HepG2 (cell line): ENCODE data around the gene FNDC4. TPM values are rescaled to one million over a fixed set of nuclear protein-coding genes. Genes with fewer than 3 reads are reported as not detected.

Experiments used
- ATAC-seq: fragments of 200-7000 bp; cut with Tn5 transposase; 3 replicates; pipeline ENCODE4 v1.9.1; 2020; ENCODE audit warnings: mild to moderate bottlenecking, moderate library complexity
- BruUV-seq: library from RNA; stranded (reverse); fragments of 400-500 nt; replicated peaks from 2 replicates; lab custom pipeline; 2021; lab: Mats Ljungman, UMichigan
- CTCF ChIA-PET: fragments of 300-600 bp; formaldehyde crosslinking; extraction: SDS; loops from one replicate; lab custom pipeline; 2021; ENCODE audit warnings: low total read pairs, inconsistent platforms, low intra/inter-chr PET ratio; lab: Yijun Ruan, JAX
- POLR2A ChIA-PET: fragments of 350-600 bp; sonication (Branson Sonifier 250); formaldehyde crosslinking; loops from one replicate; lab custom pipeline; 2020; ENCODE audit warnings: antibody characterized with exemption, inconsistent platforms; lab: Yijun Ruan, JAX
- DNase-seq: peaks from one replicate; pipeline ENCODE4 v3.0.0-alpha.2; 2015; ENCODE audit warnings: low spot score
- FAIRE-seq: peaks from 3 replicates; lab custom pipeline; 2011; peaks lifted over from hg19 to GRCh38; lab: Jason Lieb, UNC
- H2AFZ ChIP-seq: one replicate; pipeline ENCODE4 v1.6.1; 2011; ENCODE audit warnings: low read length, inconsistent platforms
- H3K27ac ChIP-seq: fragments of 300-600 bp; 3 replicates; pipeline ENCODE4 v1.8.0; 2011; ENCODE audit warnings: mixed run types, mild to moderate bottlenecking, mixed read lengths, low read length, inconsistent platforms; ENCODE audit not compliant: insufficient read depth; ENCODE audit errors: extremely low read length
- H3K27me3 ChIP-seq, 2 experiments: fragments of 200-600 bp in 1 of 2; 2 replicates in 1 of 2; 3 replicates in 1 of 2; pipeline versions ENCODE4 v1.6.0 to v1.8.0; 2011; ENCODE audit warnings: low read length in 2 of 2, mild to moderate bottlenecking in 2 of 2, moderate library complexity in 2 of 2, inconsistent platforms in 1 of 2; ENCODE audit not compliant: insufficient read depth in 2 of 2, control insufficient read depth in 1 of 2
- H3K36me3 ChIP-seq, 2 experiments: fragments of 200-600 bp in 1 of 2; replicated peaks in 1 of 2; 2 replicates in 1 of 2; 3 replicates in 1 of 2; pipeline versions ENCODE4 v1.5.1 to v1.8.0; 2011; ENCODE audit warnings: low read length in 2 of 2, inconsistent platforms in 1 of 2; ENCODE audit not compliant: insufficient read depth in 2 of 2, control insufficient read depth in 1 of 2
- H3K4me1 ChIP-seq: 2 replicates; pipeline ENCODE4 v1.5.1; 2012; ENCODE audit warnings: low read length, inconsistent platforms; ENCODE audit not compliant: insufficient read depth
- H3K4me2 ChIP-seq: 2 replicates; pipeline ENCODE4 v1.6.0; 2011; ENCODE audit warnings: low read depth, low read length, inconsistent platforms
- H3K4me3 ChIP-seq, 3 experiments: fragments of 200-600 bp in 1 of 3; sonication (generic), shearing (Covaris generic) in 1 of 3; replicated peaks in 1 of 3; 2 replicates each; pipeline ENCODE4 v1.5.1; 2011 to 2016; ENCODE audit warnings: low read length in 3 of 3, inconsistent platforms in 2 of 3, low read depth in 2 of 3, mild to moderate bottlenecking in 2 of 3, control low read depth in 1 of 3, mixed read lengths in 1 of 3; ENCODE audit not compliant: insufficient read depth in 1 of 3
- H3K79me2 ChIP-seq: one replicate; pipeline ENCODE4 v1.6.1; 2011; ENCODE audit warnings: low read length, inconsistent platforms; ENCODE audit not compliant: insufficient read depth
- H3K9ac ChIP-seq: 2 replicates; pipeline ENCODE4 v1.6.0; 2011; ENCODE audit warnings: mild to moderate bottlenecking, low read depth, low read length, inconsistent platforms; ENCODE audit not compliant: insufficient read depth
- H3K9me3 ChIP-seq: 2 replicates; pipeline ENCODE4 v1.5.1; 2012; ENCODE audit warnings: mild to moderate bottlenecking, low read length
- H4K20me1 ChIP-seq: 2 replicates; pipeline ENCODE4 v1.6.0; 2011; ENCODE audit warnings: inconsistent platforms, mild to moderate bottlenecking, low read length, moderate library complexity; ENCODE audit not compliant: insufficient read depth
- CEBPB ChIP-seq: IDR thresholded peaks from 2 replicates; pipeline ENCODE4 v1.6.1; 2011; ENCODE audit warnings: low read depth, low read length, improper control_type of control experiment, borderline replicate concordance
- MED13 ChIP-seq: sonication (generic); formaldehyde crosslinking; IDR thresholded peaks from 2 replicates; pipeline ENCODE4 v1.5.0; 2020; ENCODE audit warnings: missing genetic modification reagents
- MIER2 ChIP-seq: IDR thresholded peaks from 2 replicates; pipeline ENCODE4 v1.6.1; 2016; ENCODE audit warnings: missing biosample characterization, missing genetic modification reagents
- NFE2 ChIP-seq: sonication (generic); formaldehyde crosslinking; IDR thresholded peaks from 2 replicates; pipeline ENCODE4 v1.4.0; 2020; ENCODE audit warnings: missing genetic modification reagents
- RORA ChIP-seq: sonication (generic); formaldehyde crosslinking; IDR thresholded peaks from 2 replicates; pipeline ENCODE4 v1.5.0; 2020; ENCODE audit warnings: mild to moderate bottlenecking, missing genetic modification reagents, moderate library complexity
- ZNF431 ChIP-seq: sonication (generic); formaldehyde crosslinking; IDR thresholded peaks from 2 replicates; pipeline ENCODE4 v1.9.0; 2022; ENCODE audit warnings: missing genetic modification reagents, low read depth, mild to moderate bottlenecking, borderline replicate concordance
- ZNF605 ChIP-seq: sonication (generic); formaldehyde crosslinking; IDR thresholded peaks from 2 replicates; pipeline ENCODE4 v1.8.0; 2022; ENCODE audit warnings: mild to moderate bottlenecking, missing genetic modification reagents
- WGBS: methylation state at CpG from one replicate; pipeline ENCODE4 v1.1.6; 2017; ENCODE audit warnings: low lambda C conversion rate; 5-methylcytosine and 5-hydroxymethylcytosine counted together
- in situ Hi-C: cut with HindIII; loops from 2 replicates; pipeline ENCODE4 v1.10.0; 2017; ENCODE audit warnings: low pct_unique_long_range_greater_than_20kb; ENCODE audit not compliant: extremely low pct_ligation_motif_present
- intact Hi-C: fragments of 100-400 bp; cut with micrococcal nuclease; formaldehyde crosslinking; loops from one replicate; pipeline ENCODE4 v1.10.0; 2022; ENCODE audit not compliant: unreplicated experiment
- polyA plus RNA-seq, 8 experiments: library from polyadenylated mRNA; depleted of rRNA in 3 of 8; stranded (reverse) in 7 of 8; unstranded in 1 of 8; fragments of >200 nt; fragmentation: Illumina TruSeq in 4 of 8; extraction: Trizol in 4 of 8; gene quantifications; 2 replicates each; pipeline versions ENCODE4 v1.2.1 to v1.2.3, GENCODE V29; 2011 to 2016; ENCODE audit warnings: low read depth in 4 of 8, missing spikeins in 1 of 8, mixed read lengths in 1 of 8; ENCODE audit not compliant: insufficient read depth in 1 of 8
- total RNA-seq, 5 experiments: library from RNA; depleted of rRNA; stranded (reverse); fragments of >200 nt; fragmentation: Illumina TruSeq; extraction: Trizol; gene quantifications; 2 replicates each; pipeline ENCODE4 v1.2.3, GENCODE V29; 2016; ENCODE audit warnings: low read depth in 1 of 5
- TF ChIP-seq, protein P1 (sequence below): IDR thresholded peaks from 2 replicates; pipeline ENCODE4 v1.4.0; 2020; ENCODE audit warnings: mild to moderate bottlenecking, missing genetic modification reagents

FNDC4 gene
- total and polyA plus RNA-seq, 2 of the 13 experiments (the other 11 are each of a cell fraction or from before 2014, with no cell fraction given) = 9.0 to 17.4 TPM

DNA sequence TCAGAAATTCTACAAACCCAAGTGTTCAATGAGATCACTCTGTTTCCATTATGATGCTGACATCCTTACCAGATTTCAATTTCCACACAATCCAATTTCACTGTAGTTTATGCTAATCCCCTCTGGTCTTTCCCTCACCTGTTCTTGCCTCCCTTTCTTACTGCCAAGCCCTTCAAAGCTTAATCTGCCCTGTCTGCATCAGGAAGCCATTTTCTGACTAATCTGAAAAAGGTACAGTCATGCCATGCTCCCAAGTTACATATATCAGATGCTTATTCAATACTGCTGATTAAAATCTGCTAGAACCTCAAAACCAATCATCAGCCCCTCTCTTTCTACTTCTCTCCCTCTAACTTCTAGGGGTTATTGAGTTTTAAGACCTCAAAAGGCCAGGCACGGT, 43.9 kb downstream of the FNDC4 start (continued):
- TF ChIP-seq, protein P1, sequence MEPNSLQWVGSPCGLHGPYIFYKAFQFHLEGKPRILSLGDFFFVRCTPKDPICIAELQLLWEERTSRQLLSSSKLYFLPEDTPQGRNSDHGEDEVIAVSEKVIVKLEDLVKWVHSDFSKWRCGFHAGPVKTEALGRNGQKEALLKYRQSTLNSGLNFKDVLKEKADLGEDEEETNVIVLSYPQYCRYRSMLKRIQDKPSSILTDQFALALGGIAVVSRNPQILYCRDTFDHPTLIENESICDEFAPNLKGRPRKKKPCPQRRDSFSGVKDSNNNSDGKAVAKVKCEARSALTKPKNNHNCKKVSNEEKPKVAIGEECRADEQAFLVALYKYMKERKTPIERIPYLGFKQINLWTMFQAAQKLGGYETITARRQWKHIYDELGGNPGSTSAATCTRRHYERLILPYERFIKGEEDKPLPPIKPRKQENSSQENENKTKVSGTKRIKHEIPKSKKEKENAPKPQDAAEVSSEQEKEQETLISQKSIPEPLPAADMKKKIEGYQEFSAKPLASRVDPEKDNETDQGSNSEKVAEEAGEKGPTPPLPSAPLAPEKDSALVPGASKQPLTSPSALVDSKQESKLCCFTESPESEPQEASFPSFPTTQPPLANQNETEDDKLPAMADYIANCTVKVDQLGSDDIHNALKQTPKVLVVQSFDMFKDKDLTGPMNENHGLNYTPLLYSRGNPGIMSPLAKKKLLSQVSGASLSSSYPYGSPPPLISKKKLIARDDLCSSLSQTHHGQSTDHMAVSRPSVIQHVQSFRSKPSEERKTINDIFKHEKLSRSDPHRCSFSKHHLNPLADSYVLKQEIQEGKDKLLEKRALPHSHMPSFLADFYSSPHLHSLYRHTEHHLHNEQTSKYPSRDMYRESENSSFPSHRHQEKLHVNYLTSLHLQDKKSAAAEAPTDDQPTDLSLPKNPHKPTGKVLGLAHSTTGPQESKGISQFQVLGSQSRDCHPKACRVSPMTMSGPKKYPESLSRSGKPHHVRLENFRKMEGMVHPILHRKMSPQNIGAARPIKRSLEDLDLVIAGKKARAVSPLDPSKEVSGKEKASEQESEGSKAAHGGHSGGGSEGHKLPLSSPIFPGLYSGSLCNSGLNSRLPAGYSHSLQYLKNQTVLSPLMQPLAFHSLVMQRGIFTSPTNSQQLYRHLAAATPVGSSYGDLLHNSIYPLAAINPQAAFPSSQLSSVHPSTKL (CRISPR knock-in tag) = no peak
- no peak for TF ChIP-seq CEBPB

DNA sequence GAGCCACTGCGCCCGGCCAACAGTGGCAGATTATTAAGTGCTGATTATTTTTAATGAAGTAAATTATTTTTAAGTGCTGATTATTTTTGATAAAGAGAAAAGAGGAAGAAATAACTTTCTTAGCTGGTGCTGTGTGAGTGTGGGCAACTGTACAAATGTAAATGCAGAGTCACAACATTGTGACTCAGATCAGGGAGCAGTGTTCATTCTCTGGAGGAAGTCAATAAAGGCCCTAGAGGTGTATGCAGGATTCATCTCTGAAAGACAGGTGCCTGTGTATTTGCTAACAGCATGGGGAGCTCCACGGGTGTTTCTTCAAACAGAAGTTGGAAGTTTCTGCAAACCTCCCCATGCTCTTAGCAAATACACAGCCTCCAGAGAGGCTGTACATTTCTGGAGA, 46.6 kb downstream of the FNDC4 start:
- no peak for TF ChIP-seq NFE2 (CRISPR knock-in tag)
- TF ChIP-seq MIER2 (CRISPR knock-in tag) = no peak
- no peak for TF ChIP-seq RORA
- no peak for TF ChIP-seq ZNF431 (CRISPR knock-in tag)
- TF ChIP-seq ZNF605 (CRISPR knock-in tag) = no peak
- no peak for TF ChIP-seq MED13 (CRISPR knock-in tag)
- FAIRE-seq = no peak
- no peak for ATAC-seq
- 46% methylated on average over 3 of the region's 3 CpGs for WGBS
- Histone ChIP-seq H3K4me3 (no peak overlapping the region), H3K27me3 (no peaks in the 10 kb centered on the region), H3K27ac (no peak overlapping the region), H3K4me1 (no peaks in the 10 kb centered on the region), H4K20me1 (no peaks in the 10 kb centered on the region), H2AFZ (no peak overlapping the region), H3K9ac (no peak overlapping the region), H3K9me3 (no peaks in the 10 kb centered on the region), H3K36me3 (peaks cover 5 to 42% of the 10 kb centered on the region in 2 experiments; a peak in 4 of 5 replicates), H3K4me2 (no peak overlapping the region), H3K79me2 (no peaks in the 10 kb centered on the region)
- ChIA-PET POLR2A (no interaction called here), CTCF (no interaction called here)
- no peak for DNase-seq
- intact Hi-C loops = no loop called here
- BruUV-seq = no TSS peak
- in situ Hi-C loops = no loop called here
